Measurements from ENCODE around the gene CLCA2. TPM values are rescaled to one million over a fixed set of nuclear protein-coding genes. Genes with fewer than 3 reads are reported as not detected.

The CLCA2 gene
- total and polyA plus RNA-seq, 4 donors: not detected

DNA sequence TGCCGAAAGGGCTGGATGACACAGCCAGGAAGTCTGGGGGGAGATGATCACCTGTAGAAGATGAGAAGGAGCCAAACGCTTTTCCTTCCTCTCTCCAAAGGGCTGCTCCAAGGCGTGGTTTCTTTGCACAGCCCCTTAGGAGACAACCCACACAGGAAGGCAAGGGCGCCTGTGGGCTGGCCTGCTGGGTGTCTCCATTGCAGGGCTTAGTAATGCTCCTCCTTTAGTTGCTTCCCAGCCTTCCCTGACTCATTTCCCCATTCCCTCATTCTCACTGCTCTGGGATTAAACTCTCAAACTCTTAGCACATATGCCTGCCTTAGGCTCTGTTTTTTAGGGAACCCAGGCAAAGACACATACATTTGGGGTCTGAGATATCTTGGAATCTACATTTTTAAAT is 43.0 kb downstream of the CLCA2 start:
- Histone ChIP-seq H3K36me3 (ENCODE audit: control insufficient read depth in 4 of 4, insufficient read depth in 3 of 4, low read depth in 1 of 4, low read length in 3 of 4) (no peaks in the 10 kb centered on the region), H3K9ac (ENCODE audit: low read depth in 1 of 2, low read length in 2 of 2) (no peak overlapping the region), H3K4me3 (ENCODE audit: low read depth in 1 of 3, low read length in 3 of 3) (no peak overlapping the region), H3K27me3 (ENCODE audit: control insufficient read depth in 4 of 4, insufficient read depth in 4 of 4, low read length in 3 of 4) (peaks cover 0 to 6% (median 2%) of the 10 kb centered on the region in 4 donors), H3K27ac (ENCODE audit: low read depth in 1 of 2, low read length in 2 of 2) (no peak overlapping the region), H3K4me1 (ENCODE audit: control insufficient read depth in 4 of 4, insufficient read depth in 4 of 4, low read length in 3 of 4) (no peaks in the 10 kb centered on the region), H3K9me3 (ENCODE audit: control insufficient read depth in 4 of 4, low read length in 3 of 4) (no peaks in the 10 kb centered on the region)
- TF ChIP-seq GABPA (IDR thresholded peaks at IDR 0.05 in 1 of 2, conservative IDR thresholded peaks at IDR 0.05 in 1 of 2): no peak
- TF ChIP-seq NR2F2 (IDR thresholded peaks at IDR 0.05): no peak
- TF ChIP-seq FOXA2 (IDR thresholded peaks at IDR 0.05): no peak
- TF ChIP-seq EGR1 (IDR thresholded peaks at IDR 0.05; ENCODE audit: low read depth in 2 of 2): no peak
- TF ChIP-seq RAD21 (IDR thresholded peaks at IDR 0.05): no peak
- TF ChIP-seq HNF4A (conservative IDR thresholded peaks at IDR 0.05): no peak
- TF ChIP-seq FOXA1 (IDR thresholded peaks at IDR 0.05): no peak
- TF ChIP-seq RXRA (IDR thresholded peaks at IDR 0.05): no peak
- TF ChIP-seq ZBTB33 (IDR thresholded peaks at IDR 0.05): no peak
- TF ChIP-seq TAF1 (conservative IDR thresholded peaks at IDR 0.05): no peak
- TF ChIP-seq, protein P1, sequence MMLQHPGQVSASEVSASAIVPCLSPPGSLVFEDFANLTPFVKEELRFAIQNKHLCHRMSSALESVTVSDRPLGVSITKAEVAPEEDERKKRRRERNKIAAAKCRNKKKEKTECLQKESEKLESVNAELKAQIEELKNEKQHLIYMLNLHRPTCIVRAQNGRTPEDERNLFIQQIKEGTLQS (IDR thresholded peaks at IDR 0.05): no peak
- no peak for DNase-seq (ENCODE audit: low spot score)
- WGBS: 74% methylated on average over 4 of the region's 4 CpGs

DNA sequence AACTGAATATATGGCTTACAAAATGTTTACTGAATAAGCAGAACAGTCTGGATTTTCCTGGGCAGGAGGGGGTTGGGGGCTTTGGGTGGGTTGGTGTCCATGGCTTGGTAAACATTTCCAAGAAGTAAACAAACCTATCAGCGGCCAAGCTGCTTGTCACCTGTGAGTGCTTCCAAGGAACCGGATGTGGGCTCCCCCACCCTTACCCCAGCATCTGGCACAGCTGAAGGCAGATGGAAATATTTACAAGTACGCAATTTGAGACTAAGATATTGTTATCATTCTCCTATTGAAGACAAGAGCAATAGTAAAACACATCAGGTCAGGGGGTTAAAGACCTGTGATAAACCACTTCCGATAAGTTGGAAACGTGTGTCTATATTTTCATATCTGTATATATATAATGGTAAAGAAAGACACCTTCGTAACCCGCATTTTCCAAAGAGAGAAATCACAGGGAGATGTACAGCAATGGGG is 44.6 kb downstream of the CLCA2 start, which contains the start of gene CLCA1:
CLCA1 (plus strand) TSS at position 427 of the 477 bp plus-strand sequence; CDS start at position 472, 45 bp downstream.
- no peaks in the 10 kb centered on the region for H3K36me3 ChIP-seq (ENCODE audit: control insufficient read depth in 4 of 4, insufficient read depth in 3 of 4, low read depth in 1 of 4, low read length in 3 of 4)
- DNase-seq (ENCODE audit: low spot score): no peak
- H3K4me3 ChIP-seq (ENCODE audit: low read depth in 1 of 3, low read length in 3 of 3): no peak within 1 kb of the TSS
- H3K9ac ChIP-seq (ENCODE audit: low read depth in 1 of 2, low read length in 2 of 2): no peak within 1 kb of the TSS
- H3K9me3 ChIP-seq (ENCODE audit: control insufficient read depth in 4 of 4, low read length in 3 of 4): no peaks in the 10 kb centered on the region
- 60% methylated on average over 7 of the region's 7 CpGs for WGBS
- no peak within 1 kb of the TSS for H3K27ac ChIP-seq (ENCODE audit: low read depth in 1 of 2, low read length in 2 of 2)
- TF ChIP-seq, protein P1 (IDR thresholded peaks at IDR 0.05): no peak
- TF ChIP-seq HNF4A (conservative IDR thresholded peaks at IDR 0.05) (no peak), HNF4G (IDR thresholded peaks at IDR 0.05) (no peak), JUND (IDR thresholded peaks at IDR 0.05) (no peak)
- H3K4me1 ChIP-seq (ENCODE audit: control insufficient read depth in 4 of 4, insufficient read depth in 4 of 4, low read length in 3 of 4): no peaks in the 10 kb centered on the region
- peaks cover 0 to 6% (median 2%) of the 10 kb centered on the region in 4 donors for H3K27me3 ChIP-seq (ENCODE audit: control insufficient read depth in 4 of 4, insufficient read depth in 4 of 4, low read length in 3 of 4)

DNA sequence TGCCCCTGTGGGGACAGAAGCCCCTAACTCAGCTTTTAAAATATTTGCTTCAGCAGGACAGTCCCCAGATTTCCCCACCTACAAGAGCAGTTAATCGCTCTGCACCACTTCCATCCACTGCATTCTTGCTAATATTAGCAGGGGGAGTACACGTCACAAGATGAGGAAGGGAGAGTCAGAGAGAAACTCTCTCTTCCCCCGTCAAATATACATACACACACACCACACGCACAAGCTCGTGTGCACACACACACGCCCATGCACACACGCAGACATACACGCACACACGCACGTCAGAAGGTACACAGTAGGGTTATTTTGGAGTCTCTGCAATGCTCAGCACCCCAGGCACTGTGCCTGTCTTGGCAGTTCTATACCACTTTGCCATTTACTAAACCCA is 46.9 kb downstream of the CLCA2 start:
- no peak overlapping the region for H3K9ac ChIP-seq (ENCODE audit: low read depth in 1 of 2, low read length in 2 of 2)
- H3K27ac ChIP-seq (ENCODE audit: low read depth in 1 of 2, low read length in 2 of 2): no peak overlapping the region
- TF ChIP-seq GABPA (IDR thresholded peaks at IDR 0.05 in 1 of 2, conservative IDR thresholded peaks at IDR 0.05 in 1 of 2) (no peak), REST (IDR thresholded peaks at IDR 0.05) (no peak), FOXA1 (IDR thresholded peaks at IDR 0.05) (no peak), TAF1 (conservative IDR thresholded peaks at IDR 0.05) (no peak), ZBTB33 (IDR thresholded peaks at IDR 0.05) (no peak), HNF4G (IDR thresholded peaks at IDR 0.05) (no peak)
- TF ChIP-seq, protein P2, sequence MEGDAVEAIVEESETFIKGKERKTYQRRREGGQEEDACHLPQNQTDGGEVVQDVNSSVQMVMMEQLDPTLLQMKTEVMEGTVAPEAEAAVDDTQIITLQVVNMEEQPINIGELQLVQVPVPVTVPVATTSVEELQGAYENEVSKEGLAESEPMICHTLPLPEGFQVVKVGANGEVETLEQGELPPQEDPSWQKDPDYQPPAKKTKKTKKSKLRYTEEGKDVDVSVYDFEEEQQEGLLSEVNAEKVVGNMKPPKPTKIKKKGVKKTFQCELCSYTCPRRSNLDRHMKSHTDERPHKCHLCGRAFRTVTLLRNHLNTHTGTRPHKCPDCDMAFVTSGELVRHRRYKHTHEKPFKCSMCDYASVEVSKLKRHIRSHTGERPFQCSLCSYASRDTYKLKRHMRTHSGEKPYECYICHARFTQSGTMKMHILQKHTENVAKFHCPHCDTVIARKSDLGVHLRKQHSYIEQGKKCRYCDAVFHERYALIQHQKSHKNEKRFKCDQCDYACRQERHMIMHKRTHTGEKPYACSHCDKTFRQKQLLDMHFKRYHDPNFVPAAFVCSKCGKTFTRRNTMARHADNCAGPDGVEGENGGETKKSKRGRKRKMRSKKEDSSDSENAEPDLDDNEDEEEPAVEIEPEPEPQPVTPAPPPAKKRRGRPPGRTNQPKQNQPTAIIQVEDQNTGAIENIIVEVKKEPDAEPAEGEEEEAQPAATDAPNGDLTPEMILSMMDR (IDR thresholded peaks at IDR 0.05; ENCODE audit: low read depth, low read length, missing input control): no peak
- DNase-seq (ENCODE audit: low spot score): no peak
- no peaks in the 10 kb centered on the region for H3K9me3 ChIP-seq (ENCODE audit: control insufficient read depth in 4 of 4, low read length in 3 of 4)
- H3K36me3 ChIP-seq (ENCODE audit: control insufficient read depth in 4 of 4, insufficient read depth in 3 of 4, low read depth in 1 of 4, low read length in 3 of 4): no peaks in the 10 kb centered on the region
- no peak overlapping the region for H3K4me3 ChIP-seq (ENCODE audit: low read depth in 1 of 3, low read length in 3 of 3)
- WGBS: 84% methylated on average over 10 of the region's 10 CpGs
- no peaks in the 10 kb centered on the region for H3K4me1 ChIP-seq (ENCODE audit: control insufficient read depth in 4 of 4, insufficient read depth in 4 of 4, low read length in 3 of 4)
- H3K27me3 ChIP-seq (ENCODE audit: control insufficient read depth in 4 of 4, insufficient read depth in 4 of 4, low read length in 3 of 4): peaks cover 0 to 6% (median 2%) of the 10 kb centered on the region in 4 donors

All from liver (tissue), 9 donors.